Epithelial cell of esophagus (primary cell): ENCODE results near the gene TGOLN2.

Source experiments
- DNase-seq: peaks from one replicate; pipeline ENCODE4 v3.0.0; 2010; ENCODE audit warnings: low read depth
- H3K4me3 ChIP-seq: 2 replicates; pipeline ENCODE4 v1.5.1; 2011; ENCODE audit warnings: mild to moderate bottlenecking, low read length, control low read depth
- CTCF ChIP-seq: IDR thresholded peaks from 2 replicates; pipeline ENCODE4 v1.5.1; 2011; ENCODE audit warnings: low read depth, mild to moderate bottlenecking, low read length, control low read depth, inconsistent platforms; ENCODE audit not compliant: insufficient read depth; ENCODE audit errors: missing control alignments

Gene TGOLN2

GRCh38 chr2:85303780-85304531 lies 23.8 kb downstream of the TGOLN2 start:
- TF ChIP-seq CTCF, result no peak
- DNase-seq, result no peak

GRCh38 chr2:85302121-85302520 lies 25.7 kb downstream of the TGOLN2 start:
- no peak for TF ChIP-seq CTCF
- DNase-seq, result no peak
- H3K4me3 ChIP-seq, result no peak overlapping the region

More at GRCh38 chr2:85303780-85304531, 23.8 kb downstream of the TGOLN2 start:
- no peak overlapping the region for H3K4me3 ChIP-seq

DNA sequence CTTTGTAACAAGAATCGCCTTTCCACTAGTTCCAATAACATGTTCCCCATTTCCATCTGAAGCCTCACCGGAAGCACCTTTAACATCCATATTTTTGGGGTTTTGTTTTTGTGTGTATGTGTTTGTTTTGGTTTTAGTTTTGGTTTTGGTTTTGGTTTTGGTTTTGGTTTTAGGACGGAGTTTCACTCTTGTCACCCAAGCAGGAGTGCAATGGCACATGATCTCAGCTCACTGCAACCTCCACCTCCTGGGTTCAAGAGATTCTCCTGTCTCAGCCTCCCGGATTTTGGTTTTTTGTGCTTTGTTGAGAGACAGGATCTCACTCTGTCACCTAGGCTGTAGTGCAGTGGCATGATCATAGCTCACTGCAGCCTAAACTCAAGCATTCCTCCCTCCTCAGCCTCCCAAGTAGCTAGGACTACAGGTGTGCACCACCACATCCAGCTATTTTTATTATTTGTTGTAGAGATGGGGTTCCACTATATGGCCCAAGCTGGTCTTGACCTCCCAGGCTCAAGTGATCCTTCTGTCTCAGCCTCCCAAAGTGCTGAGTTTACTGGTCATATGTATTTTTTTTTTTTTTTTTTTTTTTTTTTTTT lies 36.3 kb downstream of the TGOLN2 start:
- TF ChIP-seq CTCF, result no peak
- no peak overlapping the region for H3K4me3 ChIP-seq
- DNase-seq, result no peak

DNA sequence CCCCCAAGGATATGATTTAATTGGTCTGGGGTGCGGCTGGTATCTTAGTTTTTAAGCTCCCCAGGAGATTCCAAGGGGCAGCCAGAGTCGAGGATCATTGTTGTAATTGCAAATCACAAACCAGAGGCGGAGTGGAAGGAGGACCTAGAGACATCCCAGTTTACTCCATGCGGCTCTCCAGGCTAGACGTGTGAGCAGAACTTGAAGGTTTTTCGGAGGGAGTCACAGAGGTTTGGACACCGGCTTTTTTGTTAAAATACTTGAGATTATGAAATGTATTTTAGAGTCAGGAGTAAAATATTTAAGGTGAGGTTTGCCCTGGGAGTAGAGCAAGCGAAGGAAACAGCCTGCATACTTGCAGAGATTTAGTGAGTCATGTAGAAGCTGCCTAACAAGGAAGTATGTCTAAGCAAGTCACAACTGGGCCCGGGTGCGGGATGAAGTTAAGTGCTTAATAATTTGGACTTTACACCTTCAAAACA lies 39.5 kb downstream of the TGOLN2 start:
- no peak for TF ChIP-seq CTCF
- peak; percentile 98 for DNase-seq
- peak overlapping the region; percentile 30 for H3K4me3 ChIP-seq

DNA sequence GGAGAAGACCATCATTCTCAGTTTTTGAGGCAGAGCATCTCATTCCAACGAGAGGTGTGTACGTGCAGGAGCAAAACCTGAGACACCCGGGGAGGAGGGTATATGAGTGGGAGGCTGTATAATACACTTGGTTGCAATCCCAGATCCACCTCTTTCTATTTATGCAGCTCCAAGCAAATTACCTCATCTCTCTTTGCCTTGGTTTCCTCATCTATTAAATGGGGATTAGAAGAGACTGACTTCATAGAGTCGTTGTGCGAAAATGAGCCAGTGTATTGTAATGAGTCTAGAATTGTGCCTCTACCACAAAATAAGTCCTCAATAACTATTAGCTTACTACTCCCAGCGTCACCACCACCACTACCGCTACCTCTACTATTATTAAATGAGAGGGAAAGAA lies 40.1 kb downstream of the TGOLN2 start:
- no peak overlapping the region for H3K4me3 ChIP-seq
- peak; percentile 71 for DNase-seq

GRCh38 chr2:85286918-85287317 lies 40.9 kb downstream of the TGOLN2 start:
- no peak overlapping the region for H3K4me3 ChIP-seq
- TF ChIP-seq CTCF, result no peak
- DNase-seq, result no peak

More for the DNA sequence above, 40.1 kb downstream of the TGOLN2 start:
- TF ChIP-seq CTCF, result no peak
